Spleen (tissue), 7 donors: Measurements from ENCODE around the gene SLC5A5.

ENCODE experiments used
- CTCF ChIP-seq, 11 experiments: fragments of 200-600 bp in 7 of 11; fragments of 450-650 bp in 4 of 11; sonication (generic) in 4 of 11; IDR thresholded peaks in 8 of 11; conservative IDR thresholded peaks in 3 of 11; 1 replicate in 7 of 11; 2 replicates in 4 of 11; pipeline versions ENCODE4 v1.4.0 to v1.8.0; 2016 to 2021; ENCODE audit warnings: antibody characterized with exemption in 11 of 11, inconsistent platforms in 4 of 11, mild to moderate bottlenecking in 1 of 11
- POLR2AphosphoS5 ChIP-seq, 3 donors: sonication (generic); formaldehyde crosslinking; IDR thresholded peaks; one replicate each; pipeline ENCODE4 v1.5.1; 2017; ENCODE audit warnings: antibody characterized with exemption in 3 of 3
- donor health status: DM: no; HTN: no; CAD: no; lungs with moderate emphysema.
- donor health status: DM: no; HTN: no; CAD: no.
- donor health status: DM: no; HTN: no; CAD: no.

- TF ChIP-seq POLR2AphosphoS5 (IDR thresholded peaks at IDR 0.05) (no peak), CTCF (IDR thresholded peaks at IDR 0.05 in 8 of 11, conservative IDR thresholded peaks at IDR 0.05 in 3 of 11) (no peak)
These were observed at the start of gene SLC5A5 for GRCh38 chr19:17871878-17872250.
